Hepatocyte (in vitro differentiated cells): Measurements from ENCODE around the gene WASHC2C. TPM values are rescaled to one million over a fixed set of nuclear protein-coding genes. Genes with fewer than 3 reads are reported as not detected.
"Not testable (repeated sequence)": the region's sequence is repeated elsewhere in the genome, so short reads cannot be mapped to it uniquely, and the experiment has no call there.

Experiments used
- DNase-seq: peaks from one replicate; pipeline ENCODE4 v3.0.0-alpha.2; 2016; ENCODE audit warnings: low spot score
- H2AFZ ChIP-seq: fragments of 200-600 bp; sonication (generic); 2 replicates; pipeline ENCODE4 v1.6.0; 2016; ENCODE audit warnings: antibody characterized with exemption, mild to moderate bottlenecking
- H3K27ac ChIP-seq: fragments of 200-600 bp; sonication (generic); 2 replicates; pipeline ENCODE4 v1.5.1; 2016; ENCODE audit warnings: mild to moderate bottlenecking
- H3K27me3 ChIP-seq: fragments of 200-600 bp; sonication (generic); 2 replicates; pipeline ENCODE4 v1.6.1; 2016
- H3K36me3 ChIP-seq: fragments of 200-600 bp; sonication (generic); replicated peaks from 2 replicates; pipeline ENCODE4 v1.5.1; 2016; ENCODE audit warnings: low read depth; ENCODE audit not compliant: insufficient read depth
- H3K4me1 ChIP-seq: fragments of 200-600 bp; sonication (generic); 2 replicates; pipeline ENCODE4 v1.5.1; 2016; ENCODE audit warnings: mild to moderate bottlenecking, moderate library complexity; ENCODE audit not compliant: insufficient read depth
- H3K4me2 ChIP-seq: fragments of 200-600 bp; sonication (generic); 2 replicates; pipeline ENCODE4 v1.6.0; 2016
- H3K4me3 ChIP-seq: fragments of 200-600 bp; sonication (generic); 2 replicates; pipeline ENCODE4 v1.5.1; 2016; ENCODE audit warnings: mild to moderate bottlenecking
- H3K79me2 ChIP-seq: fragments of 200-600 bp; sonication (generic); 2 replicates; pipeline ENCODE4 v1.6.0; 2017; ENCODE audit warnings: mild to moderate bottlenecking
- H3K9me2 ChIP-seq: fragments of 200-600 bp; sonication (generic); replicated peaks from 2 replicates; pipeline ENCODE4 v1.6.0; 2017; ENCODE audit warnings: mild to moderate bottlenecking; ENCODE audit not compliant: insufficient read depth
- H3K9me3 ChIP-seq: fragments of 200-600 bp; sonication (generic); 2 replicates; pipeline ENCODE4 v1.5.1; 2016; ENCODE audit warnings: low read depth, mild to moderate bottlenecking
- H4K20me1 ChIP-seq: fragments of 200-600 bp; sonication (generic); 2 replicates; pipeline ENCODE4 v1.6.0; 2016; ENCODE audit warnings: mild to moderate bottlenecking; ENCODE audit not compliant: insufficient read depth, poor library complexity, severe bottlenecking
- WGBS: methylation state at CpG from one replicate; pipeline ENCODE4 v1.1.6; 2016; ENCODE audit warnings: low lambda C conversion rate; ENCODE audit errors: missing lambda C conversion rate; 5-methylcytosine and 5-hydroxymethylcytosine counted together
- polyA plus RNA-seq: library from polyadenylated mRNA; unstranded; fragments of >200 nt; fragmentation: Nextera tagmentation; extraction: Ambion mirVana; gene quantifications from 2 replicates; pipeline ENCODE4 v1.2.1, GENCODE V29; 2016
- total RNA-seq: library from RNA; depleted of rRNA; stranded (reverse); fragments of >200 nt; gene quantifications from 2 replicates; pipeline ENCODE4 v1.2.3, GENCODE V29; 2014

Gene WASHC2C
- total and polyA plus RNA-seq, 2 experiments from 2014 or later = 27.0 to 37.1 TPM

- H3K4me3 ChIP-seq, H3K79me2 ChIP-seq, H3K36me3 ChIP-seq, H3K27me3 ChIP-seq, H3K27ac ChIP-seq, H3K4me1 ChIP-seq, H2AFZ ChIP-seq, H3K4me2 ChIP-seq, H4K20me1 ChIP-seq, H3K9me2 ChIP-seq, H3K9me3 ChIP-seq: not testable (repeated sequence)
- 95% methylated on average over 8 of the region's 8 CpGs for WGBS
- peak; percentile 2 for DNase-seq
These were observed 30.8 kb downstream of the WASHC2C start for GRCh38 chr10:45757661-45758396.

DNA sequence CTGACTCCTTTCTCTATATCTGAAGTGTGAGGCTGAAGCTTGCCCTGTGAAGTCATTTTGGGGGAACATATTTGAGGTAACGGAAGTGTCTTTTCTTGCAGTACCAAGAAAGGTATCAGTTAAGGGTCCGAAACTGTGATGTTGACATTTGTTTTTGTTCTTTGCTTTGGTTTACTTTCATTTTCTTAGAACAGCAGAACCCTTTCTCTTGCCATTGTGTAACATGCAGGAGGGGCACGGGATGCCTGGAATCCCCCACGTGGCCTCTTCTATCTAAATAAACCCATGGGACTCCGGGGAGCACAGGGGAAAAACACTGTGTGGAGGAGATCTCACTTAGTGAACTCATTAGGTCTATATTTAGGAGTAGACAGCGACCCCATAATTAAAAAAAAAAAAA, 34.6 kb downstream of the WASHC2C start:
- 74% methylated on average over 6 of the region's 6 CpGs for WGBS
- H3K36me3 ChIP-seq, H4K20me1 ChIP-seq: not testable (repeated sequence)

GRCh38 chr10:45763037-45763436, 36.0 kb downstream of the WASHC2C start:
- H3K27me3 ChIP-seq, H3K4me3 ChIP-seq, H3K27ac ChIP-seq, H3K79me2 ChIP-seq, H3K9me3 ChIP-seq, H3K4me1 ChIP-seq, H3K9me2 ChIP-seq, DNase-seq, H4K20me1 ChIP-seq, H3K36me3 ChIP-seq, H3K4me2 ChIP-seq, H2AFZ ChIP-seq: not testable (repeated sequence)
- WGBS = 96% methylated on average over 2 of the region's 3 CpGs

More for the DNA sequence above, 34.6 kb downstream of the WASHC2C start:
- H3K27ac ChIP-seq, H3K9me3 ChIP-seq, H3K4me1 ChIP-seq, H3K27me3 ChIP-seq, H2AFZ ChIP-seq, H3K4me2 ChIP-seq, H3K79me2 ChIP-seq, H3K4me3 ChIP-seq, DNase-seq, H3K9me2 ChIP-seq: not testable (repeated sequence)

- not testable (repeated sequence) for H4K20me1 ChIP-seq, H3K4me3 ChIP-seq, H2AFZ ChIP-seq, H3K79me2 ChIP-seq, DNase-seq, H3K27ac ChIP-seq, H3K27me3 ChIP-seq, H3K36me3 ChIP-seq, H3K9me2 ChIP-seq, H3K4me1 ChIP-seq, H3K4me2 ChIP-seq, H3K9me3 ChIP-seq
- 97% methylated on average over 4 of the region's 4 CpGs for WGBS
These were observed 41.3 kb downstream of the WASHC2C start for GRCh38 chr10:45768334-45768733.

DNA sequence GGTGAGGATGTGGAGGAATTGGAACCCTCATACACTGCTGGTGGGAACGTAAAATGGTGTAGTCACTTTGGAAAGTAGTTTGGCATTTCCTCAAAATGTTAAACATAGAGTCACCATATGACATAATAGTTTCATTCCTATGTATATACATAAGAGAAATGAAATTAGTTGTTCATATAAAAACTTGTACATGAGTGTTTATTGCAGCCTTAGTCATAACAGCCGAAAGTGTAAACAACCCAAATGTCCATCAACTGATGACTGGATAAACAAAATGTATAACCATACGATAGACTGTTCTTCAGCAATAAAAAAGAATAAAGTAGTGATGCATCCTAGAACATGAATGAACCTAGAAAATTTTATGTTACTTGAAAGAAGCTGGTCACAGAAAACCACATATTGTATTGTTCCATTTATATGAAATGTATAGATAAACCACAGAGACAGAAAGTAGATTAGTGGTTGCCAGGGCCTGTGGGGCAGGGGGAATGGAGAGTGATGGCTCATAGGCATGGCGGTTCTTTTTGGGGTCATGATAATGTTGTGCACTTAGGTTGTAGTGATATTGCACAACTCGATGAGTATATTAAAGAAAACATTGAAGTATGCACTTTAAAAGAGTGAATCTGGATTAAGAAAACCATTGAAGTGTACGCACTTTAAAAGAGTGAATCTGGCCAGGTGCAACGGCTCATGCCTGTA, 44.8 kb downstream of the WASHC2C start:
- H3K4me3 ChIP-seq, H2AFZ ChIP-seq, DNase-seq, H3K4me2 ChIP-seq, H3K36me3 ChIP-seq, H3K4me1 ChIP-seq, H3K27ac ChIP-seq, H3K79me2 ChIP-seq, H3K9me3 ChIP-seq, H3K9me2 ChIP-seq, H4K20me1 ChIP-seq, H3K27me3 ChIP-seq: not testable (repeated sequence)
- WGBS = 96% methylated on average over 6 of the region's 7 CpGs

DNA sequence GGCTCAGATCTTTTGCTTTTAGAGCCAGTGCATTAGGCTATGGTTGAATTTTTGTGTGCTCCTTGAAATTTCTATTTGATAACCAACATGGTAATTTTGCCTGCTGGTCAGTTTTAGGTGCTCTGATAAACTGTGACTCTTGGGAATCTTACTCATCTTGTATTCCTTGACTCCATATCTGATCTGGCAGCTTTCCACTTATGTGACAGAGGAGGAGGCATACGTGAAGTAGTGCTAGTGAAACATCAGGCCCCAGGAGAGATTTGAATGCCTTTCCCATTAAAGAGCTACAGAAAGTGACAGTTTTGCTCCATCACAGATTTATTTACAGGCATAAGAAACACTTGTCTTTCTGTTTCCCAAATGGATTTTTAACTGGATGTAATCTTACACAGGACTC, 59.2 kb downstream of the WASHC2C start:
- H3K4me1 ChIP-seq, H3K27ac ChIP-seq, H3K4me2 ChIP-seq, H3K9me3 ChIP-seq, H3K36me3 ChIP-seq, DNase-seq, H2AFZ ChIP-seq, H3K27me3 ChIP-seq, H3K9me2 ChIP-seq, H3K4me3 ChIP-seq, H3K79me2 ChIP-seq, H4K20me1 ChIP-seq: not testable (repeated sequence)
- WGBS = 91% methylated on average over 1 of the region's 1 CpG

DNA sequence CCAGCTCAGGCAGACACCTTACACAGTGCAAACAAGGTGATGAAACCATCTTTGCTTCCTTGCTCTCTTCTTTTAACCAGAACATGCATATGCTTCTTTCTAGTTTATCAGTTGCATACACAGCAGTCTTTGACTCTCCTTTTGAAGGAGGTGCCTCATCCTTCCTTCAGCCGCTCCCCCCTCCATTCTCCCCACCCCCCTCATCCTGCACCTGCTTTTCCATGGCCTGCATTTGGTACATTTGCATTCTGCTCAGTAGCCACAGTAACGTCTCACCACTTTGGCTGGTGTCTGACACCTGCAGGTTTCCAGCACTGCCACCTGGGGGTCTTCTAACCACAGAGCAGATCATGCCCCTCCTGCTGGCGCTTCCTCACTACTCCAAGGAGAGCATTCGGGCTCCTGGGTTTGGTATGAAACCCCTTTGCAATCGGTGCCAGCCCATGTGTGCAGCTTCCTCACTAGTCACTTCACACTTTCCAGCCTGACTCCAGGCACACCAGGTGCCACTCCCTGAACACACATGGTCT, 60.2 kb downstream of the WASHC2C start:
- H3K79me2 ChIP-seq, H3K9me3 ChIP-seq, H2AFZ ChIP-seq, H3K27ac ChIP-seq, H3K4me3 ChIP-seq, H3K9me2 ChIP-seq, DNase-seq, H4K20me1 ChIP-seq, H3K27me3 ChIP-seq, H3K4me2 ChIP-seq, H3K4me1 ChIP-seq, H3K36me3 ChIP-seq: not testable (repeated sequence)
- WGBS = 83% methylated on average over 1 of the region's 5 CpGs

- WGBS = 98% methylated on average over 8 of the region's 8 CpGs
- H3K4me3 ChIP-seq, H3K27me3 ChIP-seq, H4K20me1 ChIP-seq, H3K4me1 ChIP-seq, H3K9me3 ChIP-seq, H3K36me3 ChIP-seq, H3K79me2 ChIP-seq, H3K27ac ChIP-seq, H2AFZ ChIP-seq, H3K9me2 ChIP-seq, DNase-seq, H3K4me2 ChIP-seq: not testable (repeated sequence)
These were observed 62.9 kb downstream of the WASHC2C start for GRCh38 chr10:45789991-45790390.
